SK-N-SH treated with all-trans-retinoic acid at 6 μM for 48 hours (cell line): ENCODE measurements around the gene SPOCK1.

Experiments
- ATAC-seq: fragments of 200-7000 bp; cut with Tn5 transposase; 3 replicates; pipeline ENCODE4 v1.9.1; 2020; ENCODE audit warnings: mild to moderate bottlenecking, moderate library complexity
- ARNTL ChIP-seq: fragments of 450-650 bp; formaldehyde crosslinking; IDR thresholded peaks from 2 replicates; pipeline ENCODE4 v1.5.0; 2020; ENCODE audit warnings: low read depth, mild to moderate bottlenecking, moderate library complexity, borderline replicate concordance
- BACH2 ChIP-seq: fragments of 250-450 bp; sonication (Bioruptor Pico); IDR thresholded peaks from 2 replicates; pipeline ENCODE4 v1.9.0; 2021; ENCODE audit warnings: mild to moderate bottlenecking, borderline replicate concordance
- CREB5 ChIP-seq: fragments of 250-450 bp; sonication (Bioruptor Pico); IDR thresholded peaks from 2 replicates; pipeline ENCODE4 v1.5.1; 2020; ENCODE audit warnings: low read depth, mild to moderate bottlenecking, moderate library complexity
- CSDC2 ChIP-seq: fragments of 250-450 bp; sonication (Bioruptor Pico); IDR thresholded peaks from 2 replicates; pipeline ENCODE4 v1.5.0; 2020; ENCODE audit warnings: mild to moderate bottlenecking, moderate library complexity
- CSRNP3 ChIP-seq: fragments of 250-450 bp; sonication (Bioruptor Pico); IDR thresholded peaks from 2 replicates; pipeline ENCODE4 v1.5.1; 2021; ENCODE audit warnings: mild to moderate bottlenecking, moderate library complexity
- ESRRG ChIP-seq: fragments of 250-450 bp; sonication (Bioruptor Pico); IDR thresholded peaks from 2 replicates; pipeline ENCODE4 v1.6.1; 2021; ENCODE audit warnings: mild to moderate bottlenecking
- GLIS3 ChIP-seq: fragments of 250-450 bp; sonication (Bioruptor Pico); IDR thresholded peaks from 2 replicates; pipeline ENCODE4 v1.5.0; 2020; ENCODE audit warnings: mild to moderate bottlenecking, moderate library complexity
- ISL1 ChIP-seq: fragments of 250-450 bp; sonication (Bioruptor Pico); IDR thresholded peaks from 2 replicates; pipeline ENCODE4 v2.1.2; 2022; ENCODE audit warnings: mild to moderate bottlenecking, moderate library complexity
- PATZ1 ChIP-seq: fragments of 250-450 bp; sonication (Bioruptor Pico); IDR thresholded peaks from 2 replicates; pipeline ENCODE4 v1.8.0; 2020; ENCODE audit warnings: mild to moderate bottlenecking, moderate library complexity, borderline replicate concordance
- PPARA ChIP-seq: fragments of 250-450 bp; sonication (Bioruptor Pico); IDR thresholded peaks from 2 replicates; pipeline ENCODE4 v1.5.0; 2020; ENCODE audit warnings: mild to moderate bottlenecking, borderline replicate concordance
- SNAI2 ChIP-seq: fragments of 250-450 bp; sonication (Bioruptor Pico); IDR thresholded peaks from 2 replicates; pipeline ENCODE4 v1.5.0; 2020; ENCODE audit warnings: mild to moderate bottlenecking, moderate library complexity
- TCF4 ChIP-seq: fragments of 250-450 bp; sonication (Bioruptor Pico); IDR thresholded peaks from 2 replicates; pipeline ENCODE4 v1.8.0; 2021; ENCODE audit warnings: mild to moderate bottlenecking, moderate library complexity, borderline replicate concordance
- TOX ChIP-seq: fragments of 250-450 bp; sonication (Bioruptor Pico); IDR thresholded peaks from 2 replicates; pipeline ENCODE4 v1.8.0; 2021; ENCODE audit warnings: mild to moderate bottlenecking, moderate library complexity, borderline replicate concordance
- TSHZ2 ChIP-seq: fragments of 250-450 bp; sonication (Bioruptor Pico); IDR thresholded peaks from 2 replicates; pipeline ENCODE4 v1.5.0; 2020; ENCODE audit warnings: mild to moderate bottlenecking, moderate library complexity
- ZC3H10 ChIP-seq: fragments of 250-450 bp; sonication (Bioruptor Pico); IDR thresholded peaks from 2 replicates; pipeline ENCODE4 v1.5.1; 2021; ENCODE audit warnings: mild to moderate bottlenecking, moderate library complexity
- ZFP3 ChIP-seq: fragments of 250-450 bp; sonication (Bioruptor Pico); IDR thresholded peaks from 2 replicates; pipeline ENCODE4 v1.5.0; 2020; ENCODE audit warnings: mild to moderate bottlenecking, moderate library complexity
- ZFP30 ChIP-seq: fragments of 450-650 bp; formaldehyde crosslinking; IDR thresholded peaks from 2 replicates; pipeline ENCODE4 v1.5.0; 2022; ENCODE audit warnings: mild to moderate bottlenecking, moderate library complexity
- ZNF70 ChIP-seq: fragments of 450-650 bp; formaldehyde crosslinking; IDR thresholded peaks from 2 replicates; pipeline ENCODE4 v1.5.0; 2020; ENCODE audit warnings: mild to moderate bottlenecking, moderate library complexity
- ZNF8 ChIP-seq: fragments of 450-650 bp; formaldehyde crosslinking; IDR thresholded peaks from 2 replicates; pipeline ENCODE4 v1.5.0; 2020; ENCODE audit warnings: mild to moderate bottlenecking, moderate library complexity
- TF ChIP-seq, protein P1 (sequence below): fragments of 250-450 bp; sonication (Bioruptor Pico); IDR thresholded peaks from 2 replicates; pipeline ENCODE4 v1.8.0; 2021; ENCODE audit warnings: low read depth, mild to moderate bottlenecking, moderate library complexity, borderline replicate concordance

SPOCK1 gene

GRCh38 chr5:137399911-137400310, 99.2 kb downstream of the SPOCK1 start:
- ATAC-seq: no peak
- TF ChIP-seq ZFP3 (CRISPR knock-in tag): no peak
- TF ChIP-seq ESRRG (CRISPR knock-in tag): no peak

GRCh38 chr5:137398751-137399150, 100.4 kb downstream of the SPOCK1 start:
- no peak for ATAC-seq
- TF ChIP-seq BACH2 (CRISPR knock-in tag): no peak
- no peak for TF ChIP-seq ARNTL (CRISPR knock-in tag)
- no peak for TF ChIP-seq CSRNP3 (CRISPR knock-in tag)
- no peak for TF ChIP-seq PPARA (CRISPR knock-in tag)
- TF ChIP-seq ISL1: no peak
- no peak for TF ChIP-seq GLIS3 (CRISPR knock-in tag)
- no peak for TF ChIP-seq CSDC2 (CRISPR knock-in tag)
- no peak for TF ChIP-seq ZC3H10 (CRISPR knock-in tag)
- TF ChIP-seq, protein P1, sequence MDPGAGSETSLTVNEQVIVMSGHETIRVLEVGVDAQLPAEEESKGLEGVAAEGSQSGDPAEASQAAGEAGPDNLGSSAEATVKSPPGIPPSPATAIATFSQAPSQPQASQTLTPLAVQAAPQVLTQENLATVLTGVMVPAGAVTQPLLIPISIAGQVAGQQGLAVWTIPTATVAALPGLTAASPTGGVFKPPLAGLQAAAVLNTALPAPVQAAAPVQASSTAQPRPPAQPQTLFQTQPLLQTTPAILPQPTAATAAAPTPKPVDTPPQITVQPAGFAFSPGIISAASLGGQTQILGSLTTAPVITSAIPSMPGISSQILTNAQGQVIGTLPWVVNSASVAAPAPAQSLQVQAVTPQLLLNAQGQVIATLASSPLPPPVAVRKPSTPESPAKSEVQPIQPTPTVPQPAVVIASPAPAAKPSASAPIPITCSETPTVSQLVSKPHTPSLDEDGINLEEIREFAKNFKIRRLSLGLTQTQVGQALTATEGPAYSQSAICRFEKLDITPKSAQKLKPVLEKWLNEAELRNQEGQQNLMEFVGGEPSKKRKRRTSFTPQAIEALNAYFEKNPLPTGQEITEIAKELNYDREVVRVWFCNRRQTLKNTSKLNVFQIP (CRISPR knock-in tag): no peak
- no peak for TF ChIP-seq ZNF8
- TF ChIP-seq ZFP30: no peak
- no peak for TF ChIP-seq TOX (CRISPR knock-in tag)
- no peak for TF ChIP-seq ZFP3 (CRISPR knock-in tag)
- TF ChIP-seq PATZ1 (CRISPR knock-in tag): no peak
- no peak for TF ChIP-seq TSHZ2 (CRISPR knock-in tag)
- TF ChIP-seq CREB5 (CRISPR knock-in tag): no peak

DNA sequence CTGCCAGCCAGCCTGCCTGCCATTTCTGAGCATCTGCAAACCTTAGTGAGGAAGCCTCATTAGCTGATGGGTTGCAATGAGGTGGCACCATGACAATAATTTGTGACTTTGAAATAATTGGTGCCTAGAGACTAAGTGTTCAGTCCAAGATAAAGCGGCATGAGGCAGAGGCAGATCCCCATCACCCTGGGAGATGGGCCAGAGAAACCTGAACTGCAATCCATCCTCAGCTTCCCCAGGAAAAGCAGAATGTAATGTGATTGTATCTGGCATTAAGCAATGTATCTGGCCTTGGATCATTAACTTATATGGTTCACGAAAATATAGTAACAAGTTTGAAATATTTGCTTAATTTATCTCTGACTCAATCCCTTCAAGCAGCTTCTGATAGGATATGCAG, 101.0 kb downstream of the SPOCK1 start:
- ATAC-seq: no peak
- no peak for TF ChIP-seq SNAI2 (CRISPR knock-in tag)
- no peak for TF ChIP-seq ZNF8
- TF ChIP-seq ZNF70: no peak
- TF ChIP-seq BACH2 (CRISPR knock-in tag): no peak
- TF ChIP-seq, protein P1 (CRISPR knock-in tag): no peak
- TF ChIP-seq PATZ1 (CRISPR knock-in tag): no peak
- TF ChIP-seq TCF4: no peak
- no peak for TF ChIP-seq CSRNP3 (CRISPR knock-in tag)
- no peak for TF ChIP-seq CREB5 (CRISPR knock-in tag)
